AG04450 (cell line): ENCODE results near the gene GPC5. TPM values are rescaled to one million over a fixed set of nuclear protein-coding genes. Genes with fewer than 3 reads are reported as not detected.

Source experiments
- CTCF ChIA-PET: fragments of 300-600, 350-600 bp; formaldehyde crosslinking; extraction: SDS; loops from one replicate; lab custom pipeline; 2022; ENCODE audit warnings: antibody characterized with exemption, inconsistent platforms; lab: Charles Lee
- POLR2A ChIA-PET: fragments of 350-600 bp; formaldehyde crosslinking; extraction: SDS; loops from one replicate; lab custom pipeline; 2021; ENCODE audit warnings: antibody characterized with exemption, inconsistent platforms; lab: Yijun Ruan, JAX
- DNase-seq: peaks from one replicate; pipeline ENCODE4 v3.0.0-alpha.2; 2011; ENCODE audit warnings: low read depth, low spot score
- H3K27ac ChIP-seq: one replicate; pipeline ENCODE4 v1.5.1; 2012; ENCODE audit warnings: low read depth, low read length, control low read depth
- H3K27me3 ChIP-seq: one replicate; pipeline ENCODE4 v1.6.0; 2012; ENCODE audit warnings: low read length; ENCODE audit not compliant: control insufficient read depth, insufficient read depth
- H3K4me3 ChIP-seq: 2 replicates; pipeline ENCODE4 v1.5.1; 2011; ENCODE audit warnings: mild to moderate bottlenecking, low read depth, low read length, control low read depth
- H3K9me3 ChIP-seq: 2 replicates; pipeline ENCODE4 v1.5.1; 2012; ENCODE audit warnings: low read length; ENCODE audit not compliant: control insufficient read depth, insufficient read depth
- polyA plus RNA-seq: library from polyadenylated mRNA; depleted of rRNA; stranded (reverse); fragments of >200 nt; gene quantifications from 2 replicates; pipeline ENCODE4 v1.2.3, GENCODE V29; 2011
- TF ChIP-seq, protein P1 (sequence below): IDR thresholded peaks from 2 replicates; pipeline ENCODE4 v1.5.1; 2011; ENCODE audit warnings: low read depth, low read length, control low read depth, inconsistent platforms

The GPC5 gene
- polyA plus RNA-seq, 1 experiment: 3.6 TPM

DNA sequence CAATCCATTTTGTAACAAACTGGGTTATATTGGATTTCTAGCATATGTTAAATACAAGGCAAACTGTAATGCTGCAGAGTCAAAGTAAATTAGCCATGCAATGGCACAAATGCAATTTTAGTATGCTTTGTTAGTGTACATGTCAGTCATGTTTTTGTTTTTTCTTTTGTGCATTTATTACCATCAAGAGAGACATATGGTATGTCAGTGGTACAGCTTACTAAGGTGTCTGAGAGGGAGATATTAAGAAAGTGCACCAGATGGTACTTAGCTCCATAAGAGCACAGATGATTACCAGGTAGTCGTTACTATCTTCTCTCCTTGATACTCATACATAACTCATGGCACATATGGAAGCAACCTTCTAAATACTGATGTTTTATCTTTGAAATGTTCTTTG, 550.3 kb downstream of the GPC5 start:
- Histone ChIP-seq H3K4me3 (no peak overlapping the region), H3K9me3 (no peaks in the 10 kb centered on the region), H3K27ac (no peak overlapping the region), H3K27me3 (no peaks in the 10 kb centered on the region)
- CTCF ChIA-PET: no interaction called here
- TF ChIP-seq, protein P1, sequence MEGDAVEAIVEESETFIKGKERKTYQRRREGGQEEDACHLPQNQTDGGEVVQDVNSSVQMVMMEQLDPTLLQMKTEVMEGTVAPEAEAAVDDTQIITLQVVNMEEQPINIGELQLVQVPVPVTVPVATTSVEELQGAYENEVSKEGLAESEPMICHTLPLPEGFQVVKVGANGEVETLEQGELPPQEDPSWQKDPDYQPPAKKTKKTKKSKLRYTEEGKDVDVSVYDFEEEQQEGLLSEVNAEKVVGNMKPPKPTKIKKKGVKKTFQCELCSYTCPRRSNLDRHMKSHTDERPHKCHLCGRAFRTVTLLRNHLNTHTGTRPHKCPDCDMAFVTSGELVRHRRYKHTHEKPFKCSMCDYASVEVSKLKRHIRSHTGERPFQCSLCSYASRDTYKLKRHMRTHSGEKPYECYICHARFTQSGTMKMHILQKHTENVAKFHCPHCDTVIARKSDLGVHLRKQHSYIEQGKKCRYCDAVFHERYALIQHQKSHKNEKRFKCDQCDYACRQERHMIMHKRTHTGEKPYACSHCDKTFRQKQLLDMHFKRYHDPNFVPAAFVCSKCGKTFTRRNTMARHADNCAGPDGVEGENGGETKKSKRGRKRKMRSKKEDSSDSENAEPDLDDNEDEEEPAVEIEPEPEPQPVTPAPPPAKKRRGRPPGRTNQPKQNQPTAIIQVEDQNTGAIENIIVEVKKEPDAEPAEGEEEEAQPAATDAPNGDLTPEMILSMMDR: no peak
- POLR2A ChIA-PET: no interaction called here
- no peak for DNase-seq

- Histone ChIP-seq H3K27ac (no peak overlapping the region), H3K9me3 (no peaks in the 10 kb centered on the region), H3K4me3 (no peak overlapping the region), H3K27me3 (no peaks in the 10 kb centered on the region)
- ChIA-PET CTCF (interaction anchor here (0.6 kb wide), 1 partner anchor 140 kb away, joined by 6 read pairs; no protein-coding TSS in a partner anchor), POLR2A (no interaction called here)
- TF ChIP-seq, protein P1: no peak
- DNase-seq: no peak
Measured at GRCh38 chr13:91950803-91951202, 552.4 kb downstream of the GPC5 start.

GRCh38 chr13:91955546-91956355, 557.3 kb downstream of the GPC5 start:
- H3K27me3 ChIP-seq: no peaks in the 10 kb centered on the region
- H3K9me3 ChIP-seq: no peaks in the 10 kb centered on the region
- no peak overlapping the region for H3K4me3 ChIP-seq
- POLR2A ChIA-PET: no interaction called here
- DNase-seq: no peak
- CTCF ChIA-PET: no interaction called here
- TF ChIP-seq, protein P1: no peak
- no peak overlapping the region for H3K27ac ChIP-seq

DNA sequence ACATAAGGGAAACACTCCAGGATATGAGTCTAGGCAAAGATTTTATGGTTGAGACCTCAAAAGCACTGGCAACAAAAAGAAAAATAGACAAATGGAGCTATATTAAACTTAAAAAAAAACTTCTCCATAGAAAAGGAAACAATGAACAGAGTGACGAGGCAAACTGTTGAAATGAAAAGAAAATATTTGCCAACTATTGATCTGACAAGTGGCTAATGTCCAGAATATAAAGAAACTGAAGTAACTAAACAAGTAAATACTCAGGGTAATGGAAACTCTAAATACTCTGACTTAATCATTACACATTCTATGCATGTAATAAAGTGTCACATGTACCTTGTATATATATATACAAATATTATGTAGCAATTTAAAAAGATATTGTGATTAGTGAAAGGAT, 562.5 kb downstream of the GPC5 start:
- H3K27me3 ChIP-seq: no peaks in the 10 kb centered on the region
- CTCF ChIA-PET: no interaction called here
- H3K9me3 ChIP-seq: no peaks in the 10 kb centered on the region
- H3K27ac ChIP-seq: no peak overlapping the region
- TF ChIP-seq, protein P1: no peak
- no peak for DNase-seq
- H3K4me3 ChIP-seq: no peak overlapping the region
- POLR2A ChIA-PET: no interaction called here

DNA sequence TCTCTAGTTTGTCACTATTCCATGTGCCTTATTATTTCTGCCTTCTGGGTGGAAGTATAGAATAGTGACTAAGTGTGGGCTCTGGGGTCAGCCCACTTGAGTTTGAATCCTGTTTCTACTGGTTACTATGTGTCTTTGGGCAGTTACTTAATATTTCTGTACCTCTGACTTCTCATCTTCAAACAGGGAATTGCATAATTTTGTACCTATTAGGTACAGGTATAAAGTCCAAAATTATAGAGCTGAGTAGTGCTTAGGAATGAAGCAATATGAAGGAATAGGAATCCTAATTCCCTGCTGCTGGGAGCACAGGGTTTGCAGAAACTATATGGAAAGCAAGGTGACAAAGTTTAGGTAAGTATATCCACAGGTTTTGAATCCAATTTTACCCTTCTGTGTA, 564.5 kb downstream of the GPC5 start:
- Histone ChIP-seq H3K9me3 (no peaks in the 10 kb centered on the region), H3K4me3 (no peak overlapping the region), H3K27me3 (no peaks in the 10 kb centered on the region), H3K27ac (no peak overlapping the region)
- TF ChIP-seq, protein P1: no peak
- no peak for DNase-seq
- CTCF ChIA-PET: no interaction called here
- POLR2A ChIA-PET: no interaction called here
